Measurements from ENCODE around the gene CST9L. TPM values are rescaled to one million over a fixed set of nuclear protein-coding genes. Genes with fewer than 3 reads are reported as not detected.
"Not testable (repeated sequence)": the region's sequence is repeated elsewhere in the genome, so short reads cannot be mapped to it uniquely, and the experiment has no call there.

The CST9L gene
- total RNA-seq, 5 donors from 2014 or later (not counting 1 experiment from before 2014, with no cell fraction given), result not detected

DNA sequence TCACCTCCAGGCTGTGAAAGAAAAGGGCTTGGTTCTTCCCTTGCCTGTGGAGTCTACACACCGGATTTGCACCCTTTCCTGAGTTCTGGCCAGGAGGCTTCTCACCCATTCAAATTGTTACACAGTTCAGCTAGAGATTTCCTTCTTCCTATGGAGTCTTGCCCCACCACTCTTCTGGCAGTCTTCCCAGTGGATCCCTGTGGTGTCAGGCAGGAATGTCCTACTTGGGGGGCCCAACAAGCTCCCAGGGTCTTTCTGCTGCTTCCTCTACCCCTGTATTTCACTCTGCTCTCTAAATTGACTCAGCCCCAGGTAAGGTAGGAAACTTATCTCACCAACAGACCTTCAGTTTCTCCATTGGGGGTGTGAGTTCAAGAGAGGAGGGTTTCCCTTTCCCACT, 14.0 kb upstream of the CST9L start:
- CTCF ChIA-PET, result no interaction called here
- ATAC-seq (replicated peaks in 1 of 4), result no peak
- 80% methylated on average over 1 of the region's 1 CpG for WGBS (ENCODE audit: insufficient coverage)

GRCh38 chr20:23581833-23582232, 13.5 kb upstream of the CST9L start:
- ATAC-seq (replicated peaks in 1 of 4); H3K4me1 ChIP-seq (ENCODE audit: control insufficient read depth in 1 of 2, extremely low read depth in 1 of 2, insufficient read depth in 2 of 2, low read length in 2 of 2); H3K36me3 Mint-ChIP-seq; DNase-seq; H3K36me3 ChIP-seq (ENCODE audit: control insufficient read depth in 2 of 2, extremely low read depth in 1 of 2, insufficient read depth in 1 of 2, low read length in 1 of 2); H3K4me3 Mint-ChIP-seq; H3K4me1 Mint-ChIP-seq; H3K4me3 ChIP-seq (ENCODE audit: control insufficient read depth in 1 of 2, extremely low read depth in 1 of 2, low read length in 1 of 2); CTCF ChIA-PET; H3K9me3 ChIP-seq; POLR2A ChIA-PET; H3K27ac Mint-ChIP-seq; H3K27ac ChIP-seq (ENCODE audit: low read length): not testable (repeated sequence)
- WGBS (ENCODE audit: insufficient coverage), result 96% methylated on average over 4 of the region's 9 CpGs
- Mint-ChIP-seq H3K9me3 (peaks cover 0 to 10% (median 0%) of the 10 kb centered on the region in 3 donors), H3K27me3 (peaks cover 23 to 24% of the 10 kb centered on the region in 2 donors)
- H3K27me3 ChIP-seq (replicated peaks in 1 of 2; ENCODE audit: control insufficient read depth in 2 of 2, extremely low read depth in 1 of 2, insufficient read depth in 2 of 2, low read length in 1 of 2), result peaks cover 0 to 20% of the 10 kb centered on the region in 2 experiments

More for the DNA sequence above, 14.0 kb upstream of the CST9L start:
- no peak overlapping the region for H3K4me3 ChIP-seq (ENCODE audit: control insufficient read depth in 1 of 2, extremely low read depth in 1 of 2, low read length in 1 of 2)
- POLR2A ChIA-PET, result no interaction called here
- H3K36me3 ChIP-seq (ENCODE audit: control insufficient read depth in 2 of 2, extremely low read depth in 1 of 2, insufficient read depth in 1 of 2, low read length in 1 of 2), result no peaks in the 10 kb centered on the region
- Mint-ChIP-seq H3K27me3 (peaks cover 23 to 24% of the 10 kb centered on the region in 2 donors), H3K4me3 (no peak overlapping the region), H3K27ac (no peak overlapping the region), H3K9me3 (peaks cover 0 to 10% (median 0%) of the 10 kb centered on the region in 3 donors), H3K4me1 (no peaks in the 10 kb centered on the region), H3K36me3 (no peaks in the 10 kb centered on the region)
- no peaks in the 10 kb centered on the region for H3K4me1 ChIP-seq (ENCODE audit: control insufficient read depth in 1 of 2, extremely low read depth in 1 of 2, insufficient read depth in 2 of 2, low read length in 2 of 2)
- DNase-seq, result no peak
- no peaks in the 10 kb centered on the region for H3K9me3 ChIP-seq
- H3K27me3 ChIP-seq (replicated peaks in 1 of 2; ENCODE audit: control insufficient read depth in 2 of 2, extremely low read depth in 1 of 2, insufficient read depth in 2 of 2, low read length in 1 of 2), result peaks cover 0 to 23% of the 10 kb centered on the region in 2 experiments
- no peak overlapping the region for H3K27ac ChIP-seq (ENCODE audit: low read length)

DNA sequence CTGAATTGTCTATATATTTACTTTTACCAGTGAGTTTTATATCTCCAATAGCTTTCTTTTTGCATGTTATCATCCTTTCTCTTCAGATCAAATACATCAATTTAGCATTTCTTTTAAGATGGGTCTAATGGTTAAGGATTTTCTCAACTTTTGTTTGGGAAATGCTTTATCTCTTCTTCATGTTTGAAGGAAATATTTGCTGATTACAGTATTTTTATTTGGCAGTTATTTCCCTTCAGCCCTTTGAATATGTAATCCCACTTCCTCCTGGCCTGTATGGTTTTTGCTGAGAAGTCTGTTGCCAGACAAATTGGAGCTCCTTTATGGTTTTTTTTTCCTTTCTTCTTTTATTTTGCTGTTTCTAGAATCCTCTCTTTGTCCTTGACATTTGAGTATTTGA, 6.7 kb upstream of the CST9L start:
- Histone ChIP-seq H3K4me3 (ENCODE audit: control insufficient read depth in 1 of 2, extremely low read depth in 1 of 2, low read length in 1 of 2) (no peak overlapping the region), H3K9me3 (no peaks in the 10 kb centered on the region), H3K36me3 (ENCODE audit: control insufficient read depth in 2 of 2, extremely low read depth in 1 of 2, insufficient read depth in 1 of 2, low read length in 1 of 2) (no peaks in the 10 kb centered on the region), H3K27me3 (replicated peaks in 1 of 2; ENCODE audit: control insufficient read depth in 2 of 2, extremely low read depth in 1 of 2, insufficient read depth in 2 of 2, low read length in 1 of 2) (no peaks in the 10 kb centered on the region), H3K27ac (ENCODE audit: low read length) (no peak overlapping the region), H3K4me1 (ENCODE audit: control insufficient read depth in 1 of 2, extremely low read depth in 1 of 2, insufficient read depth in 2 of 2, low read length in 2 of 2) (no peaks in the 10 kb centered on the region)
- Mint-ChIP-seq H3K4me3 (no peak overlapping the region), H3K36me3 (no peaks in the 10 kb centered on the region), H3K9me3 (peaks cover 0 to 3% (median 0%) of the 10 kb centered on the region in 3 donors), H3K27ac (no peak overlapping the region), H3K4me1 (no peaks in the 10 kb centered on the region), H3K27me3 (peaks cover 5 to 6% of the 10 kb centered on the region in 2 donors)
- DNase-seq, result no peak
- POLR2A ChIA-PET, result no interaction called here
- ATAC-seq (replicated peaks in 1 of 4), result no peak
- CTCF ChIA-PET, result no interaction called here

DNA sequence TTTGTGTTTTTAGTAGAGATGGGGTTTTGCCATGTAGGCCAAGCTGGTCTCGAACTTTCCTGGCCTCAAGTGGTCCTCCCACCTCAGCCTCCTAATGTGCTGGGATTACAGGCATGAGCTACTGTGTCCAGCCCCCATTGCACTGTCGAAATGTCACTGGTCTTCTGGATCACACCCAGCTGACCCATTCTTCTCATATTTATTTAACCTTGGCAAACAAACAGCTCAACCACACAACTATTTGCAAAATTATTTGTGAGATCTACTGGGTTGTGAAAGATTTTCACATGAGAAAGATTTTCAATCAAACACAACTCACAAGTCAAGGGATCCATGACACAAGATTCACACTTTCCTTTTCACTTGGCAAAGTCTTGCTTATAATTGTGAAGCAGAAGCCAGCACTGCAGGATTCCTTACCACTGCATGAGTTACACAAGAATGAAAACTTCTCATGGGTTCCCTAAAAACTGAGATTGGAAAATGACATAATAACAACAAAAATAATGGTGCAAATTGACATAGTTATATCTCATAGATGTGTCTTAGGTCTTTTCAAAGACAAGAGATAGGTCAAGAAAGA, 2.0 kb upstream of the CST9L start:
- no peaks in the 10 kb centered on the region for H3K9me3 ChIP-seq
- CTCF ChIA-PET, result no interaction called here
- peaks cover 11 to 14% of the 10 kb centered on the region in 2 donors for H3K27me3 Mint-ChIP-seq
- no peak for ATAC-seq (replicated peaks in 1 of 4)
- H3K4me3 Mint-ChIP-seq, result no peak overlapping the region
- POLR2A ChIA-PET, result no interaction called here
- H3K36me3 Mint-ChIP-seq, result no peaks in the 10 kb centered on the region
- no peak overlapping the region for H3K27ac ChIP-seq (ENCODE audit: low read length)
- no peaks in the 10 kb centered on the region for H3K36me3 ChIP-seq (ENCODE audit: control insufficient read depth in 2 of 2, extremely low read depth in 1 of 2, insufficient read depth in 1 of 2, low read length in 1 of 2)
- no peak overlapping the region for H3K27ac Mint-ChIP-seq
- peaks cover 0 to 3% (median 0%) of the 10 kb centered on the region in 3 donors for H3K9me3 Mint-ChIP-seq
- 60% methylated on average over 1 of the region's 2 CpGs for WGBS (ENCODE audit: insufficient coverage)
- DNase-seq, result no peak
- no peak overlapping the region for H3K4me3 ChIP-seq (ENCODE audit: control insufficient read depth in 1 of 2, extremely low read depth in 1 of 2, low read length in 1 of 2)
- H3K27me3 ChIP-seq (replicated peaks in 1 of 2; ENCODE audit: control insufficient read depth in 2 of 2, extremely low read depth in 1 of 2, insufficient read depth in 2 of 2, low read length in 1 of 2), result peaks cover 0 to 12% of the 10 kb centered on the region in 2 experiments
- H3K4me1 ChIP-seq (ENCODE audit: control insufficient read depth in 1 of 2, extremely low read depth in 1 of 2, insufficient read depth in 2 of 2, low read length in 2 of 2), result no peaks in the 10 kb centered on the region
- no peaks in the 10 kb centered on the region for H3K4me1 Mint-ChIP-seq

- H3K36me3 ChIP-seq (ENCODE audit: control insufficient read depth in 2 of 2, extremely low read depth in 1 of 2, insufficient read depth in 1 of 2, low read length in 1 of 2), result no peaks in the 10 kb centered on the region
- Mint-ChIP-seq H3K9me3 (peaks cover 0 to 3% (median 0%) of the 10 kb centered on the region in 3 donors), H3K4me1 (no peaks in the 10 kb centered on the region), H3K27ac (no peak overlapping the region), H3K36me3 (no peaks in the 10 kb centered on the region), H3K27me3 (peaks cover 12 to 15% of the 10 kb centered on the region in 2 donors), H3K4me3 (no peak overlapping the region)
- H3K27me3 ChIP-seq (replicated peaks in 1 of 2; ENCODE audit: control insufficient read depth in 2 of 2, extremely low read depth in 1 of 2, insufficient read depth in 2 of 2, low read length in 1 of 2), result peaks cover 0 to 17% of the 10 kb centered on the region in 2 experiments
- H3K4me1 ChIP-seq (ENCODE audit: control insufficient read depth in 1 of 2, extremely low read depth in 1 of 2, insufficient read depth in 2 of 2, low read length in 2 of 2), result no peaks in the 10 kb centered on the region
- DNase-seq (no peak), ATAC-seq (replicated peaks in 1 of 4) (no peak)
- H3K4me3 ChIP-seq (ENCODE audit: control insufficient read depth in 1 of 2, extremely low read depth in 1 of 2, low read length in 1 of 2), result no peak overlapping the region
- H3K9me3 ChIP-seq, result no peaks in the 10 kb centered on the region
- ChIA-PET CTCF (no interaction called here), POLR2A (no interaction called here)
- no peak overlapping the region for H3K27ac ChIP-seq (ENCODE audit: low read length)
- WGBS (ENCODE audit: insufficient coverage), result no CpG with 5 or more reads among the region's 1 CpG
Observed at GRCh38 chr20:23569570-23569969, 1.3 kb upstream of the CST9L start.

GRCh38 chr20:23568971-23569330, 667 bp upstream of the CST9L start:
- ATAC-seq (replicated peaks in 1 of 4), result no peak
- no peak overlapping the region for H3K27ac ChIP-seq (ENCODE audit: low read length)
- Mint-ChIP-seq H3K27ac (no peak overlapping the region), H3K9me3 (no peaks in the 10 kb centered on the region), H3K36me3 (no peaks in the 10 kb centered on the region), H3K27me3 (peaks cover 8 to 15% of the 10 kb centered on the region in 2 donors), H3K4me3 (no peak overlapping the region), H3K4me1 (no peaks in the 10 kb centered on the region)
- no peaks in the 10 kb centered on the region for H3K9me3 ChIP-seq
- no peak overlapping the region for H3K4me3 ChIP-seq (ENCODE audit: control insufficient read depth in 1 of 2, extremely low read depth in 1 of 2, low read length in 1 of 2)
- DNase-seq, result no peak
- POLR2A ChIA-PET, result no interaction called here
- WGBS (ENCODE audit: insufficient coverage), result no CpG with 5 or more reads among the region's 1 CpG
- CTCF ChIA-PET, result no interaction called here
- H3K36me3 ChIP-seq (ENCODE audit: control insufficient read depth in 2 of 2, extremely low read depth in 1 of 2, insufficient read depth in 1 of 2, low read length in 1 of 2), result no peaks in the 10 kb centered on the region
- peaks cover 0 to 21% of the 10 kb centered on the region in 2 experiments for H3K27me3 ChIP-seq (replicated peaks in 1 of 2; ENCODE audit: control insufficient read depth in 2 of 2, extremely low read depth in 1 of 2, insufficient read depth in 2 of 2, low read length in 1 of 2)
- no peaks in the 10 kb centered on the region for H3K4me1 ChIP-seq (ENCODE audit: control insufficient read depth in 1 of 2, extremely low read depth in 1 of 2, insufficient read depth in 2 of 2, low read length in 2 of 2)

Measured in T-cell (primary cell).